HL-60 (cell line): ENCODE results near the gene CASKIN2.

ENCODE experiments used
- GABPA ChIP-seq: IDR thresholded peaks from 2 replicates; pipeline ENCODE4 v1.6.1; 2012; ENCODE audit warnings: low read depth
- TF ChIP-seq, protein P1 (sequence below): IDR thresholded peaks from one replicate; pipeline ENCODE4 v1.5.1; 2011; ENCODE audit warnings: low read length, control low read depth, inconsistent platforms; ENCODE audit not compliant: insufficient read depth

DNA sequence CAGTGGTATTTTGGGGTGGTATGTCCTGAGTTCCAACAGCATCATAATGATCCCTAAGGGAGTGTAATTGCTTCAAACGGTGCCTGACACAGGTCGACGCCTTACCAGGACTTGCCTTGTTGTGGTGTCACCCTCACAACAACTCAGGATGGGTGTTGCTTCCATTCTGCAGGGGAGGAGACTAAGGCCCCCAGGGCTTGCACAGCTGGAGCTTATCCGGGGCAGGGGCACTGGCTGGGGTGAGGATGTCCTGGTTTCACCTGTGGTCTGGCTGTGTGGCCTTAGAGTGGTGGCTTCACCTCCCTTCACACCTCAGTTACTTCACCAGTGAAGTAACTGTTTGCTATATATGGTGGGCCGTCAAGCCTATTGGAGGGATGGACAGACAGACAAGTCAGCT, 33.5 kb upstream of the CASKIN2 start:
- TF ChIP-seq, protein P1, sequence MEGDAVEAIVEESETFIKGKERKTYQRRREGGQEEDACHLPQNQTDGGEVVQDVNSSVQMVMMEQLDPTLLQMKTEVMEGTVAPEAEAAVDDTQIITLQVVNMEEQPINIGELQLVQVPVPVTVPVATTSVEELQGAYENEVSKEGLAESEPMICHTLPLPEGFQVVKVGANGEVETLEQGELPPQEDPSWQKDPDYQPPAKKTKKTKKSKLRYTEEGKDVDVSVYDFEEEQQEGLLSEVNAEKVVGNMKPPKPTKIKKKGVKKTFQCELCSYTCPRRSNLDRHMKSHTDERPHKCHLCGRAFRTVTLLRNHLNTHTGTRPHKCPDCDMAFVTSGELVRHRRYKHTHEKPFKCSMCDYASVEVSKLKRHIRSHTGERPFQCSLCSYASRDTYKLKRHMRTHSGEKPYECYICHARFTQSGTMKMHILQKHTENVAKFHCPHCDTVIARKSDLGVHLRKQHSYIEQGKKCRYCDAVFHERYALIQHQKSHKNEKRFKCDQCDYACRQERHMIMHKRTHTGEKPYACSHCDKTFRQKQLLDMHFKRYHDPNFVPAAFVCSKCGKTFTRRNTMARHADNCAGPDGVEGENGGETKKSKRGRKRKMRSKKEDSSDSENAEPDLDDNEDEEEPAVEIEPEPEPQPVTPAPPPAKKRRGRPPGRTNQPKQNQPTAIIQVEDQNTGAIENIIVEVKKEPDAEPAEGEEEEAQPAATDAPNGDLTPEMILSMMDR: no peak
- no peak for TF ChIP-seq GABPA
